Measurements from ENCODE around the gene TNKS1BP1. TPM values are rescaled to one million over a fixed set of nuclear protein-coding genes. Genes with fewer than 3 reads are reported as not detected.

Gene TNKS1BP1
- total and polyA plus RNA-seq, 9 of the 15 experiments (the other 6 are each of a cell fraction or from before 2014, with no cell fraction given), result 1.1 to 47.2 (median 10.9) TPM

GRCh38 chr11:57299150-57299737 lies 25.5 kb downstream of the TNKS1BP1 start (continued):
- TF ChIP-seq CTCF (IDR thresholded peaks at IDR 0.05 in 2 of 3, conservative IDR thresholded peaks at IDR 0.05 in 1 of 3; ENCODE audit: insufficient read depth in 2 of 3, low read depth in 1 of 3, low read length in 3 of 3) (0 out of 6 replicates have a peak, but pooled peaks of 1 of the 3 experiments have one; percentile 1), ZNF445 (CRISPR knock-in tag; IDR thresholded peaks at IDR 0.05; ENCODE audit: low read depth) (no peak), TSHZ1 (CRISPR knock-in tag; IDR thresholded peaks at IDR 0.05) (no peak), CHD2 (IDR thresholded peaks at IDR 0.05; ENCODE audit: low read depth, low read length) (no peak), TRIM28 (IDR thresholded peaks at IDR 0.05) (peak; percentile 92)

All from K562 (cell line).